Measurements from ENCODE around the gene GPBP1L1.
"Not testable (repeated sequence)": the region's sequence is repeated elsewhere in the genome, so short reads cannot be mapped to it uniquely, and the experiment has no call there.

GPBP1L1 gene

DNA sequence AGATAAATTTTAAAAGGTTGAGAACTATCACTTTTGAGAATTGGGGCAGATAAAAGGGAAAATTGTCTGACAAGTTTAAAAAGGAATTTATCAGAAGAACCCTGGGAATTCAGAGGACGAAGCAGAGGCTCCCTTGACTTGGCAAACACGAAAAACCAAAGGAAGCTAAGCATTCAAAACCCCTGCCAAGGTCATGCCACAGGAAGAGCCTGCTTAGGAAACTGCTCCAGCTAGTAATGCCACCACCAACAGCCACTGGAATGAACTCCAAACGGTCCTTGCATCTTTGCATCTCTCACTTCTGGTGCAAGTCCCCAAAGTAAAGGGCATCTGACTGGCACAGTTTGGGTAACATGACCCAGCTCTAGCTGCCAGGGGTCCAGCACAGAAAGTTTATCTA is 7.2 kb downstream of the GPBP1L1 start:
- no peak for DNase-seq (ENCODE audit: low read depth in 2 of 2)

DNA sequence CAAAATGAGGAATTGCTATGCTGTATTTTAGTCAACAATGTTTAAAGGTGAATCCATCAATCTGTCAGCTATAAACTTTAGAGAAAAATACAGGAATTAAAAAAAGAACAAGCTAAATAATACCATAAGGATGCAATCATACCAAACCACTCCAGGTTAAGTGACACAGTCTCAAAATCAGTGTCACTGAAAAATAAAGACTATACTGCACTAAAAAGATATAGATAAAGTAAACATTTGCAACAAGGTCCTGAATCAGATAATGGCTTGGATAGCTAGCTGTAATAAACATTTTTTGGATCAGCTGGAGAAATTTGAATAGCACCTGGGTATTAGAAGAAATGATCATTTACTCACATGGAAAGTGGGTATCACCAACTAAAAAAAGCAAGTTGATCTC is 7.8 kb downstream of the GPBP1L1 start:
- DNase-seq (ENCODE audit: low read depth in 2 of 2) = no peak

DNA sequence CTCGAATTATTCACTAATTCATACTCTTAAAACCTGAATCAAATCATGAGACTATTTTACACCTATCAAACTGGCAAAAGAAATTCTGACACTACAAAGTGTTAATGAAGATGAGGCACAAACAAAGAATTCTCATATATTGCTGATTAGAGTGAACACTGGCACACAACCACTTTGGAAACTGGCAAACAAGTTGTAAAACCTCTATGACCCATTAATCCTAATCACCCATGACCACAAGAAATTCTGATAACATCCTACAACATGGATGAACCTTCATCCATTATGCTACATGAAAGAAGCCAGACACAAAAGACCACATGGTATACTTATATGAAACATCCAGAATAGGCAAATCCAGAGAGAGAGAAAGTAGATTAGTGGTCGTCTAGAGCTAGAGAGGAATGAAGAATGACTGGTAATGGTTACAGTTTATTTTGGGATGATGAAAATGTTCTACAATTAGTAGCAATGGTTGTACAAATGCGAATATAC is 8.5 kb downstream of the GPBP1L1 start:
- no peak for DNase-seq (ENCODE audit: low read depth in 2 of 2)

DNA sequence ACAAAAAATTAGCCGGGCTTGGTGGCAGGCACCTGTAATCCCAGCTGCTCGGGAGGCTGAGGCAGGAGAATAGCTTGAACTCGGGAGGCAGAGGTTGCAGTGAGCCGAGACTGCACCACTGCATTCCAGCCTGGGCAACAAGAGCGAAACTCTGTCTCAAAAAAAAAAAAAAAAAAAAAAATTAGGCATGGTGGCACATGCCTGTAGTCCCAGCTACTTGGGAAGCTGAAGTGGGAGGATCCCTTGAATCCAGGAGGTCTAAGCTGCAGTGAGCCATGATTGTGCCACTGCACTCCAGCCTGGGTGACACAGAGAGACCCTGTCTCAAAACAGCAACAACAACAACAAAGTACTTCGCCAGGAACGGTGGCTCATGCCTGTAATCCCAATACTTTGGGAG is 9.8 kb downstream of the GPBP1L1 start:
- DNase-seq (ENCODE audit: low read depth in 2 of 2) = not testable (repeated sequence)

DNA sequence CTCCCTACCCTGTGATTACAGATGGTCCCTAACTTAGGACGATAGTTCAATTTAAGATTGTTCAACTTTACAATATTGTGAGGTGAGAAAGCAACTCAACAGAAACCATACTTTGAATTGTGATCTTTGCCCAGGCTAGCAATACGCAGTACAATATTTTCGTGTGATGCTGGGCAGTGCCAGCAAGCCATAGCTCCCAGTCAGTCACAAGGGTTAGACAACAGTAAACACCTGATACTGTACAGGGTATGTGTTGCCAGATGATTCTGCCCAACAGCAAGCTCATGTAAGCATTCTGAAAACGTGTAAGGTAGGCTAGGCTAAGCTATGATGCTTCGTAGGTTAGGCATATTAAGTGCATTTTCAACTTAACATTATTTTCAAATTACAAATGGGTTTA is 11.9 kb downstream of the GPBP1L1 start:
- DNase-seq (ENCODE audit: low read depth in 2 of 2) = no peak

DNA sequence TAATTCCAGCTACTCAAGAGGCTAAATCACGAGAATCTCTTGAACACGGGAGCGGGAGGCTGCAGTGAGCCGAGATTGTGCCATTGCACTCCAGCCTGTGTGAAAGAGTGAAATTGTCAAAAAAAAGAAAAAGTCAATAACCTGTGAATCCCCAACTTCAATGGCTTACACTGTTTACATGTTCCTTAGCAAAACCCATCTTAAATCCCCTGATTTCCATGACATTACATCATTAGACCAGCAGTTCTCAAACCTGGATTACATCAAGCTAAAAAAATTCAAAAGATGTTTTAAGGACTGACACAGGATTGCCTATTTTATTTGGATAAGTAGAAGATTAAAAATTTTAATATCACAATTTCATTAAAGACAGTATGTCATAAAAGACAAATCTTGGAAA is 12.4 kb downstream of the GPBP1L1 start:
- DNase-seq (ENCODE audit: low read depth in 2 of 2) = no peak

DNA sequence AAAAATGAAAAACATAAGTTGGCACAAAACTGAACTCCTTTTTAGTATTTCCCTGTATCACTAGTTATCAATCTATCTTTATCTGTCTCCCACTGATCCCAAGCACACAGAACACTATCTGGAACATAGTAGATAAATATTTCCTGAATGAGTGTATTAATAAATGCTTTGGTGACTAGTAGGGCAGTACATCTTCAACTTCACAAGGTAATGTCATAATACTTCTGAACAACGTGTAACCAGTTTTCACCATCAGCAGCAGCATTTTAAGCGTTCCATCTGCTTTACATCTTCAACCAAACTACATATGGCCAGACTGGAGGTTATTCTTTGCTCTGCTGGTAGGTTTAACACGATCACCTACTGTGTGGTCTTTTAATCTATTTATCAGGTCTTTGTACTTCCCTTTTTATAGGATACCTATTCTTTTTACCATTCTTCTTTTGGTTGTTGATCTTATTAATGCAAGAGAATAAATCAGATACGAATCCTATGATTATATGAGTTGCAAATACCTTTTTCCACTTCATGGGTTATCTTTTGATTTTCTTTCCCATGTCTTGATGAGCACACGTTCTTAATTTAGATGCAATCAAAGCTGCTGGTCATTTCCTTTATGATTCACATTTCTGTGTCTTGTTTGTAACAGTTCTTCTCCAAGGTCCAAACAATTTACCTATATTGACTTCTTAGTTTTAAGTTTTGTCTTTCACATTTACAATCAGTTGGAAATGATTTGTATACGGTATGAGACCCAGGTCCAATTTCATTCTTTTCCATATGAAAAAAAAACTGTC is 16.3 kb downstream of the GPBP1L1 start:
- no peak for DNase-seq (ENCODE audit: low read depth in 2 of 2)

DNA sequence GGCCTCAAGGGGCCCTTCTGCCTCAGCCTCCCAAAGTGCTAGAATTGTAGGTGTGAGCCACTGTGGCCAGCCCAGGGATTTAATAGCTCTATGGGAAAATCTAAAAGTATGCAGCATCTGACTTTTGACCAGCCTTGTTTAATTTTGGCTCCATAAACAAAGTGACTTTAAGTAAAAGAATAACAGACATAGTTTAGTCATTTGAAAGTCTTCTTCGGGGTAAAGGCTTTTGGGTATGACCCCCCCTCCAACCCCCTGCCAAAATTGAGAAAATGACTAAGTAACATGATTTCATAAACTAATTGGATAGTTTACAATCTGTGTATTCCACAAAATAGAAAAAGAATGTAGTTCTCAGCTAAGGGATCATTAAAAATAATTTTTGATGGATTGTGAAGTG is 17.0 kb downstream of the GPBP1L1 start:
- no peak for DNase-seq (ENCODE audit: low read depth in 2 of 2)

DNA sequence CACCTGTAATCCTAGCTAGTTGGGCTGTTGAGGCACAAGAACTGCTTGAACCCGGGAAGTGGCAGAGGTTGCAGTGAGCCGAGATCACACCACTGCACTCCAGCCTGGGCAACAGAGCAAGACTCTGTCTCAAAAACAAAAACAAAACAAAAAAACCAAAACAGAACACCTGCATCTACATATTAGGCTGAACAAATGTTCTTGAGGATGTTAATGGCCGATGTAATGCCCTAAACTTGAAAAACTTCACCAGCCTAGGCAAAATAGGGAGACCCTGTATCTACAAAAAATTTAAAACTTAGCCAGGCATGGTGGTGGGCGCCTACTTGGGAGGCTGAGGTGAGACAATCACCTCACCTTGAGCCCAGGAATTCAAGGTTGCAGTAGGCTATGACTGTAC is 17.8 kb downstream of the GPBP1L1 start:
- DNase-seq (ENCODE audit: low read depth in 2 of 2) = no peak

DNA sequence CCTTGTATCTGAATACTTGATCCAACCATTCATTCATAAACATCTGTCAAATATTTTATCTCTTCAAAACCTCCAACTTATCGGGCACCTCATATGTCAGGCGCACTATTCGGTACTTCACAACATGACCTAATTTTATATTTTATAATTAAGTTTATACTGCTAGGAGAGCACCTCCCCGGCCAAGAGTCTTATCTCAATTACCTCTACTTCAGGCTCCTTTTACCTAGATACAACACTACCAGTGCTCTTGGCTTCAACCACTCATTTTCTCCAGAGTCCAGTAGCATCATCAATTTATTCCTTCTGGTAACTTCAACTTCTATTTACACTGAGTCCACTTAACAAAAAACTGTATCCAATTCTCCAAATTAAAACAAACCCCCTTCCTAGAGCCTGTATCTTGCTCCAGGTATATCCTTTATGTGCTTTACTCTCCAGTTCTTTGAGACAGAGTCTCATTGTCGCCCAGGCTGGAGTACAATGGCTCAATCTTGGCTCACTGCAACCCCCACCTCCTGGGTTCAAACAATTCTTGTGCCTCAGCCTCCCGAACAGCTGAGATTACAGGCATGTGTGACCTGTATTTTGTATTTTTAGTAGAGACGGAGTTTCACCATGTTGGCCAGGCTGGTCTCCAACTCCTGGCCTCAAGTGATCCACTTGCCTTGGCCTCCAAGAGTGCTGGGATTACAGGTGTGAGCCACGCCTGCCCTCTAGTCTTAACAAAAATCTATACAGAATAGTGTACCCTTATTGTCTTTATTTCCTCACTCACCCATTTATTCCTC is 18.8 kb downstream of the GPBP1L1 start:
- DNase-seq (ENCODE audit: low read depth in 2 of 2) = no peak

DNA sequence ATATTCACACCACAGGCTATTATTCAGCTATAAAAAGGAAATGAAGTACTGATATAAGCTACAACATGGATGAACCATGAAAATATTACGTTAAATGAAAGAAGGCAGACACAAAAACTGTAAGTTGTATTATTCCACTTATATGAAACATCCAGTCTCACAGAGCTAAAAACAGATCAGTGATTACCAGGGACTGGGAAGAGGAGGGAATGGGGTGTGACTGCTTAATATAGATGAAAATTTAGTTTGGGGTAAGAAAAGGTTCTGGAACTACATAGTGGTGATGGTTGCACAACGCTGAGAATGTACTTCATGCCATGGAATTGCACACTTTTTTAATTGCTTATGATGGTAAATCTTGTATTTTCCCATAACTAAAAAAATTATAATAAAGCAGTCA is 19.5 kb downstream of the GPBP1L1 start:
- no peak for DNase-seq (ENCODE audit: low read depth in 2 of 2)

DNA sequence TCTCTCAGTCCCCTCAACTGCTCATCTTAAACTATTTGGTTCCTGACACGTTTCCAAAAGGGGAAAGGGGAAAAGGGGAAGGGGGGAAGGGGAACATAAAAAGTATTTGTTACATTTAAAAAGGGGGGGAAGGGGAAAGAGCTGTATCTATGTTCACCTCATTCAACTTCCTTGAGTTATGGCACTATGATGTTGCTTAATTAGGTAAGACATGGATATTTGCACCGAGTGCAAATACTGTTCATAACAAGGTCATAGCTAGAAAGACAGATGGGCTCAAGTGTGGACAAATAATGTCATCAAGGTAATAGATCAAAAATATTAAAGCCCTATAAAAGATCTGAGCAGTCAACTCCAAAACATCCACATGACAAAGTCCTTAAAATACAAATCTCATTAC is 26.0 kb downstream of the GPBP1L1 start:
- DNase-seq (ENCODE audit: low read depth in 2 of 2) = no peak

DNA sequence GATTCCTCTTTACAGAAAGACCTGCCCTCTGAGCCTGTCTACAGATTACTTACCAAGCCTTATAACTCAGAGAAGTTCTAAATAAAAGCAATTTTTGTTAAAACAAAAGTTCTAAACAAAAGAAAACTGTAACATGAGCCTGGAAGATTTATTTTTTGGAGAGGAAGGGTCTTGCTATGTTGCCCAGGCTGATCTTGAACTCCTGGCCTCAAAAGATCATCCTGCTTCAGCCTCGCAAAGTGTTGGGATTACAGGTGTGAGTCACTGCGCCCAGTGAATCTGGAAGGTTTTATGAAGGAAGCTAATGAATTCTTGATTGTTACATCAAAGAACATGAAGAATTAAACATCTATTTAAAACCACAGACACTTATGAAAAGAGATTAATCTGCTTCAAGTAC is 27.1 kb downstream of the GPBP1L1 start:
- no peak for DNase-seq (ENCODE audit: low read depth in 2 of 2)

DNA sequence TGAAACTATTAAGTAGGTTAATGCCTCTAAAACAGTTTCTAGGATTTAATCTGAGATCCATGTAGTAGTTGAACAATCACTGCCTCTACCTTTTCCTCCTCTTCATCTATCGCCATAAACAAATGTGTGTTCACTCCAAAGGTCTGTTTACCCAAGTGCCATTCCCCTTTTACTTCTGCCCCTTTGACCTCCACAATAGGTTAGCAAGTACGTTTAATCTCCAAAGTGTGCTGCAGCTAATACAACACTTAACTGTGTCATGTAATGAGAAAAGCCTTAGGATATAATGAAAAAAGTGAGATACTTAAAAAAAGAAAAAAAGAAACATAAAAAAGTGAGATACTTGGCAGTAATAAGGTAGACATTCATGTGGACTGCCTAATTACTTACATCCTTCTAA is 28.2 kb downstream of the GPBP1L1 start:
- DNase-seq (ENCODE audit: low read depth in 2 of 2) = no peak

DNA sequence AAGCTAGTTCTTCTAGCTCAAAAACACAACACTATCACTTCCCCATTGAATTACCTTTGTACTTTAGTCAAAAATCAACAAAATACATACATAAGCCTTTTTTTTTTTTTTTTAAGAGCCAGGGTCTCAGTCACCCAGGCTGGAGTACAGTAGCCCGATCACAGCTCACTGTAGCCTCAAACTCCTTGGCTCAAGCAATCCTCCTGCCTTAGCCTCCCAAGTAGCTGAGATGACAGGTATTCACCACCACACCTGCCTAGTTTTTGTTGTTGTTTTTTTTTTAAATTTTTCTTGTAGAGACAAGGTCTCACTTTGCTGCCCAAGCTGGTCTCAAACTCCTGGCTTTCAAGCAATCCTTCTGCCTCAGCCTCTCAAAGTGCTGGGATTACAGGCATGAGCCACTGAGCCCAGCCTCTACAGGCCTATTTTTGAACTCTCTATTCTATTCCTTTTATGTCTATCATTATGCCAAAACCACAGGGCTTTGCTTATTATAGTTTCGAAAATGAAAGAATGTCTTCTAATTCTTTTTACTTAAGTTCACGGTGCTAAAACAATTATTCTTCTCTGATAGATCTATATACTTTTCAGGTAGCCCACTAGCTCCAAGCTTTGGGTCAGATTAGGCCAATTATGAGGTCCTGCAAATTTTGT is 29.6 kb downstream of the GPBP1L1 start:
- DNase-seq (ENCODE audit: low read depth in 2 of 2) = no peak

DNA sequence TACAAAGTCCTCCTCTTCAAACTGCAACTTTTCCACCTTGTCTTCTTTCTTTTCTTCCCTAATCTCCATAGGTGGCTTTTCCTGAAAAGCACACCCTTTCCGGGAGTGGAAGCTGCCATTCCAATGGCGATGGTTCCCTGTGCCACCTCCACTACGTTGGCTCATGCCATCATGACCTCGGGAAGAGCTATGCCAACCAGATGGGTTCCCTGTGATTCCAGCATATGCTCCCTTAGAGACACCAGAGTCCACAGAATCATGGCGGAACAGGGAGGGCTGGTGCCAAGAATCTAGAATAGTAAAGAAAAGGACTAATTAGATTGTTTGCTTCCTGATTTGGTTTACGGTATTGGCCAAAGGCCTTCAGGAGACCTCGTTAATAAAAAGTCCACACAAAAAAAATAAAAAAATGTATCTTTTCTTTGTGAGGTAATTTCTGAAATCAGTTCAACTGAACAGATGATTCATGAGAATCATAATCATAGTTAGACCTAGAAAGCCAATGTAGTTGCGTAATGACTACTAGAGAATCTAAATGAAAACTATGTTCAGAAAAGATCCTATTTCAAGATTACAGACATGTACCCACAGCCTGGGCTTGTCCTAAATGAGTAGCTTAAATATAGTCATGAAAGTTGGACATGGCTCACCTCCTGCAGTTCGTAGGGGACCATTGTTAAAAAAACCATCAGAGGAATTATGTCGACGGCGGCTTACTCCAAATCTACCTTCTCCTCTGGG is 31.6 kb downstream of the GPBP1L1 start:
- DNase-seq (ENCODE audit: low read depth in 2 of 2) = peak in 1 of 2 experiments; percentile 6

DNA sequence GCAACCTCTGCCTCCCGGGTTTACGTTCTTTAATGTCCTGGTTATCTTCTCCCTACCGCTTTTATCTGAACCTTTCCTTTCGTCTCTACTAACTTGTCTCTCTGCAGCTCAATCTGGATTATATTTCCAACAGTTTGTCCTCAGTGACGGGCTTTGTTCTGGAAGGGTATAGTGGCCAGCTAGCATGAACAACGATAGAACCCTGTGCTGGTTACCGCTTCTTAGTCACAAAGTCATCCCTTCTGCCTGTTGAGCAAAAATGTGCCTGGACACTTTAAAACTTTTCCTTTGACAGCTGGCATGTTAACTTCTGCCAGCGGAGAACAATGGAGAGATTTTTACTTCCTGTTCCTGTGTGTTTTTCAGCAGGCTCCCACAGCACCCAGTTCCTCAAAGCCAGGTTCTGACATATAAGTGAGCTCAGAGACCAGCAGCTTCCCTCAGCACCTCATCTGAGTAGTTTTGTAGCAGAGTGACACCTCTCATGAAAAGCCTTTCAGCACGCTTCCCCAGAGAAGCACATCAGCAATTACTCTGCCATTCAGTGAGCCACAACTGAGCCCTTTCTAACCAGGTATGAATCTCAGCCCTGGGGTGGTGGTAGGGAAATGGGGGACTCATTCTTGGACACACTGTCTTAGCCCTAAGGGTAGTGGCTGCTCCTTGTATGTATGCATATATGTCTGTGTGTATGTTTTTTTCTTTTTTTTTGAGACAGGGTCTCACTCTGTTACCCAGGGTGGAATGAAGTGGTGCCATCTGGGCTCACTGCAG is 38.9 kb downstream of the GPBP1L1 start:
- DNase-seq (ENCODE audit: low read depth in 2 of 2) = no peak

DNA sequence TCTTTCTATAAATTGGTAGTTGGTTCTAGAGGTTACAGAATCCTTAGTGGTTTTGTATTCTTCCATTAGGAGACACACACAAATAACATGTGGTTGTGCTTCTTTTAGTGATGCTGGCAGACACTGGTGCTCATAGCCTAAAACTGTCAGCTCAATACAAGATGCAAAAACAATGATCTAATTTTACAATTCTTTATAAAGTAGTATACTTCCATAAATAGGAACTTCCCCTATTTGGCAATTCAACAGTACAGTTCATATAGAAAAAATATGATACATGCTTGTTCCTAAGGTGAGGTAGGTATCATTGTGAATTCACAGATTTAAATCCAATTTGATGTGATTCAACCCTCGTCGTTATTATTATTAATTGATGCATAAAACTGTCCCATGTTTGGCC is 41.7 kb downstream of the GPBP1L1 start:
- DNase-seq (ENCODE audit: low read depth in 2 of 2) = no peak

DNA sequence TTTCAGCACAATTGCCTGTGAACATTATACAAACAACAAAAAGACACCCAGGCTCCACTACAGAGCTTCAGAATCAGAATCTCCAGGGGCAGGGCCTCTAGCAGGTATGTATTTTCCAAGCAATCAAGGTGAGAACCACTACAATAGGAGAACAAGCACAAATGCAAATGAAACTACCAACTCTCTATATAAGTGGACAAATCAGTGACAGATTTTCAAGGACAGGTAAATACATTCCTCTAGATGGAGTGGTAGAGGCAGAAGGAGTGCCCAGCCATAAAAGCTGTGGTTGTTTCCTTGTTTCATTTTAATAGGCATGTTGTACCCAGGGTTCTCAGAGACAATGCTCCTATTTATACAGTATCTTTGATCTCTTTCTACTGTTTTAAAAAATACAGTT is 42.4 kb downstream of the GPBP1L1 start:
- DNase-seq (ENCODE audit: low read depth in 2 of 2) = no peak

DNA sequence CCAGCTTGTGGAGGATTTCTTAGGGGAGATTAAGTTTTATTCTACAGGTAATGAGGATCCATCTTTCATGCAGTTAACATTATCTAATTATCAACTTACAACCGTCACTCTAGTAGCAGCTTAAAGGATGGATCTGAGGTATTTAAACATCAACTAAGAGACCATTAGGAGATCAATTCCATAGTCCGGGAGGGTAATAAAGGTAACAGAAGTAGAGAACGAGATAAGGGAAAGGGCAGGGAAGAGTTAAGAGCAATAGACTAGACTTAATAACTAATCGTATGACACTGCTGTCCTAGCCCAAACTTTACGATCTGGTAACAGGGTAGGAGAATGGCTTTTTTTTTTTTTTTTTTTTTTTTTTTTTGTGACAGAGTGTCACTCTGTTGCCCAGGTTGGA is 43.0 kb downstream of the GPBP1L1 start:
- no peak for DNase-seq (ENCODE audit: low read depth in 2 of 2)

DNA sequence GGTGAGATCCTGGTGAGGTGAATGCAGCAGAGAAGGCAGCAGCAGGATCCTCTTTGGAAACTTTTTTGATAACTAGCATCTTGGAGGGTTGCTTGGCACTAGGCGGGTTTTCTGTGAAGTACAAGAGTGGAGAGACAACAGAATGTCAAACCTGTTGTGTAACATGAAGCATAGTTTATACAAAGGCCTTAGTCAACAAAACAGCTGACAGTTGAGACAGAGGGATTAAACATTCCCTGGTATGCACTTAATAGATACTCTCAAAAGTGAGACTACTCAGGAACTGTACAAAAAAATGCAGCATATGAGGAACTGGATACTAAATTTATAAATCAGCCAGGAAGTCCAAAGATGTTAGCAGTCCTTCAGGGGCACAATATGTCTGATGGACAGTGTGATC is 46.0 kb downstream of the GPBP1L1 start:
- no peak for DNase-seq (ENCODE audit: low read depth in 2 of 2)
